Fibroblast of skin of abdomen (primary cell): Measurements from ENCODE around the gene SULT1C3. TPM values are rescaled to one million over a fixed set of nuclear protein-coding genes. Genes with fewer than 3 reads are reported as not detected.
A peak's percentile ranks its signal among the peaks of the same experiment; 100 is the strongest.

Experiments used
- DNase-seq: peaks from one replicate; pipeline ENCODE4 v3.0.0-alpha.2; 2013
- polyA plus RNA-seq, 2 experiments: library from polyadenylated mRNA; unstranded; fragments of 120-200 nt; gene quantifications; one replicate each; pipeline ENCODE4 v1.2.1, GENCODE V29; 2013; ENCODE audit not compliant: insufficient read length in 2 of 2

SULT1C3 gene
- not detected for polyA plus RNA-seq (2013, experiment 1 of 2; ENCODE audit: insufficient read length)
- not detected for polyA plus RNA-seq (2013, experiment 2 of 2; ENCODE audit: insufficient read length)

- DNase-seq: no peak
Measured at GRCh38 chr2:108239786-108240185, at the start of gene SULT1C3. SULT1C3 (plus strand) TSS chr2:108239968; CDS start chr2:108247195, 7,227 bp downstream.

- no peak for DNase-seq
Measured at GRCh38 chr2:108193251-108193650, 46.5 kb upstream of the SULT1C3 start.

DNA sequence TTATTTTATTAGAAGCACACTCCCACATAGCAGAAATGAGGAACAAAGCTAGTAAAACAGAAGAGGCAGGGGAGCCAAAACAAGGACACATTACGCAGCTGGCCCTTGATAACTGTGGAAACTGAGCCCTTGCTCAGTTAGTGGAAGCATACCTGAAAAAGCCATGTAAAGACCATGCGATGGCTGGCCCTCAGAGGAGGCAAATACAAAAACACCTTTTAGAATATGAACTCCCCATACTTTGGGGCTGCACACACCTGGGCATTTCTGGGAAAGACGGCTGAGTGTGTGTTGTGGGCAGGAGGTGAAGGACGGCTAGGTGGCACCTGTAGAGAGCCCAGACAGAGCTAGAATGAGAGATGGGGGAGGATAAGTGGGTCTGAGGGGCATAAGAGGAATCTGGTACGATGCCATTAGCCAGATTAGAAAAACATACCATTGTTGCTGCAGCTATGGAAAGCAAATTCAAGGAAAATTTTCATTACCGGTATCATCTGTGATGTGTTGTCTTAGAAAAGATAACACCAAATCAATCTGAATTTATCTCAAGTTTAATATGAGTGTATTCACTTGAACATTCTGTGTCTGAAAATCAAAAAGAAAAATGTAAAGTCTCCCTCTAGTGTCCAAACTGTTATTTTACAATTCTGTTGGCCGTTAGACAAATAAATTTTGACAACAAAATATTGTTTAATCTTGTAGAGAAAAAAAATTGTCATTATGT is 45.2 kb upstream of the SULT1C3 start:
- no peak for DNase-seq

GRCh38 chr2:108195133-108195439 is 44.7 kb upstream of the SULT1C3 start:
- DNase-seq: no peak

DNA sequence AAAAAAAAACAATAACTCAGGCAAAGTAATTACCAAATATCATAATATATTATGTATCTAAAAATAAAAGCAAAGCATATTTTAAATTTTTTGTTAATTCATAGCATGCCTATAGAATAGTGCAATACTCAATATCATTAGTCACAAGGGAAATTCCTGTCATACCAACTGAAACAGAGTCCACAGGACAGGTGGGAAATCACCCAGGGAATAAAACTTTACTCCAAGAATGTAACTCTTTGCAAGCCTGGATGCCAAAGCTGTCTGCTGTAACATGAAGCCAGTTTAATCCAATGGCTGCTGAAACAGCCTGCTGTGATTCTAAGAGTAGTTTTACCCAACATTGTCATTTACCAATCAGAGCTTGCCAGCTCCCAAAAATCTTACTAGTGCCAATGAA is 40.0 kb upstream of the SULT1C3 start:
- peak; percentile 36 for DNase-seq

DNA sequence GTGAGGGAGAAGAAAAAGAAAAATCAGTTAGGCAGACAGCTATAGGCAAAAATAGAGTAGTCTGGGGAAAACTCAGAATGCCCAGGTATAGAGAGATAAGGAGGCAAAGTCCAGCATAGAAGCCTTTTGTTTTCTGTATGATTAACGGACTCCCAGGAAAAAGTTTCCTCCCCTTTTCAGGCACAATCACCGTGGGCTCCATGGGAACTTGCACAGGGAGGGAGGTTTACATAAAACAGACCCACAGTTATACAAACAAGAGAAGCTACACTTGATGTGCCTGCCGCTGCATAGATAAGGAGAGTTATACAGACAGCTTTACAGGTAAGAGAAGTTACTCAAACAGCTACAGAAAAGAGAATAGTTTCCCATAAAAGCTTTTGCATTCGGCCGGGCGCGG is 39.2 kb upstream of the SULT1C3 start:
- DNase-seq: no peak

DNA sequence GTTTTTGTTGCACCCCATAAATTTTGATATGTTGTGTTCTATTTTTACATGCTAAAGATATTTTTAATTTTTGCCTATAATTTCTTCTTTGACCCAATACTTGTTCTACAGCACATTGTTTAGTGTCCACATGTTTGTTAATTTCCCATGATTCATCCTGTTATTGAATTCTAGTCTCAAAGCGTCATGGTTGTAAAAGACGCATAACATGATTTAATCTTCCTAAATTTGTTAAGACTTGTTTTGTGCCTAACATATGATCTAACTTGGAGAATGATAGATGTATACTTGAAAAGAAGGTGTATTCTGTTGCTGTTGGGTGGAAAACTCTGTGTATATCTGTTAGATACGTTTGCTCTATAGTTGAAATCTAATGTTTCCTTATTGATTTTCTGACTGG is 27.1 kb upstream of the SULT1C3 start:
- DNase-seq: no peak

GRCh38 chr2:108215794-108216211 is 24.0 kb upstream of the SULT1C3 start:
- DNase-seq: peak; percentile 30

DNA sequence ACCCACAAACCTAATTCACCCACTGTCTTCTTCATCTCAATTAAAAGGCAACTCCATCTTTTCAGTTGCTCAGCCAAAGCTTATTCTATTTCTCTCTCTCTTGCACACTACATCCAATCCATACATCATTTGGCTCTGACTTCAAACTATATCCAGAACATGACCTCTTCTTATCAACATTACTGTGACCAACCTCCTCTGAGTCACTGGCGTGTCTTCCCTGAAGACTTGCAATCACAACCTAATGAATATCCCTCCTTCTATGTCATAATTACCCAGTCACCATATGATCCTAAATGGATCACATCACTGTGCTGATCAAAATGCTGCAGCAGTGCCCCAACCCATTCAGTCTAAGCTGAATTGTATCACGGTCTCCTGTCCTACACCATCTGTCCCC is 22.6 kb upstream of the SULT1C3 start:
- DNase-seq: no peak

GRCh38 chr2:108219688-108220087 is 20.1 kb upstream of the SULT1C3 start:
- DNase-seq: no peak

DNA sequence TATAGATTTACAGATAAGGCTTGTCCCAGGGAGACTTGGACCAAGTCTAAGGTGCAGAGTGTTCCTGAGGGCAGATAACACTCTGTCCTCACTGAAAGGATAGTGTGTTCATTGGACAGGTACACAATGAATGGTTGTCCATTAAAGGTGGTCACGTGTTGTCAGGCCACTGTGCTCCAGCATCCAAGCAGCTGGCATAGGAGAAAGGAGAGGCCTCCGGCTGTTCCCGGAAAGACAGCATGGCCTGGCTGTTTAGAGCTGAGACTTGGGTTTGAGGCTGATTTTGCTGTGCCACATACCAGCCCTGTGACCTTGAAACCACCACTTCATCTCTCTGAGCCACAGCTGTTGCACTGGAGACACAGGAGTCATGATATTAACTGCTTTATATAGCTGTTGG is 19.6 kb upstream of the SULT1C3 start:
- DNase-seq: no peak

GRCh38 chr2:108220942-108221541 is 18.7 kb upstream of the SULT1C3 start:
- no peak for DNase-seq

DNA sequence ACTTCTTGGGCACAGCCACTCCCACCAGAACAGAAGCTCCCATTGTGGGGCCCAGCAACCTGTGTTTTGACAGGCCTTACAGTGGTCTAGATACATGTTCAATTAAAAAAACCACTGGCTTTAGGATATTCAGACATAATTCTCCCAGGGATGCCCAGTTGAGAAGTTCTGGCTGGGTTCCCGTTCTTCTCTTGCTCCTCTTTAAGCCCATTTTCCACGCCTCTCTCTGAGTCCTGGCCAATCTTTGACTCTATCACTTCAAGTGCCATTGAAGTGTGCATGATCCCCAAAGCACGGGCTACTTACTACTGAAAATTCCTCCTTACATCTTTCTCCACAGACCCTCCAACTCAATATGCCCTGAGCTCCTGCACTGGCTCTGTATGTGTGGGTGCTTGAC is 17.5 kb upstream of the SULT1C3 start:
- DNase-seq: no peak

DNA sequence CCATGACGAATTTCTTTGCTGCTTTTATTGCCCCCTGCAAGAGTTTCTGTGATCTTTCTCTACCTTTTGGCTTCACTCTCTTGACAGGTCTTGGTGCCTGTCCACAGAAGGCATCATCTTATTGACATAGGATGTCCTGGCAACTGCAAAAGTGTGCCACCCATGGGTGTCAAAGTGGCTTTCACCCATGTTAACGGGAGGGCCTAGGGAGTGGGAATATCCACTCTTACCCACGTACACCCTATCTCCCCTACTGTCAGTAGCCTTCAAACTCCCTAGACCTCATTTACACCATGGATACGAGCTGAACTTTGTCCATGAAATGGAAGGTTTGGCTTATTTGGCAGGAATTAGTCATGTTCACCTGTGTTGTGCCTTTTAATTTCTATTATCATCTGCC is 16.2 kb upstream of the SULT1C3 start:
- DNase-seq: no peak

- no peak for DNase-seq
Measured at GRCh38 chr2:108224022-108224421, 15.7 kb upstream of the SULT1C3 start.

DNA sequence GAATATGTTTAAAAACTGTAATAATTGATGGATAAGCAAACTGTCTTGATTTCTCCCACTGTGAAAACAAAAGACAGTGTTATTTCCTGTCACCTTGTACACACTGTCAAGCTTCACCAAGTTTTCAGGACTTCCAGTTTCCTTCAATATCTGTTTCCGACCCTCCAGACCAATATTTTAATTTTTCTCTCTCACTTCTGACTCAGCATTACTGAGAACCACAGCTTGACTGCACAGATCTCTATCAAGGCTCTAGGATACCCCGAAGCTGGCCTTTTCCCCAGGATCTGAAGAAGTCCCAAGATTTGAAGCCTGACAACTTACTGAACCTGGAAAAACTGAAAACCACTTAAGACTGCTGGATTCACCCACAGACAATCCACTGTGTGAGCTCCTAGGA is 13.2 kb upstream of the SULT1C3 start:
- DNase-seq: no peak

DNA sequence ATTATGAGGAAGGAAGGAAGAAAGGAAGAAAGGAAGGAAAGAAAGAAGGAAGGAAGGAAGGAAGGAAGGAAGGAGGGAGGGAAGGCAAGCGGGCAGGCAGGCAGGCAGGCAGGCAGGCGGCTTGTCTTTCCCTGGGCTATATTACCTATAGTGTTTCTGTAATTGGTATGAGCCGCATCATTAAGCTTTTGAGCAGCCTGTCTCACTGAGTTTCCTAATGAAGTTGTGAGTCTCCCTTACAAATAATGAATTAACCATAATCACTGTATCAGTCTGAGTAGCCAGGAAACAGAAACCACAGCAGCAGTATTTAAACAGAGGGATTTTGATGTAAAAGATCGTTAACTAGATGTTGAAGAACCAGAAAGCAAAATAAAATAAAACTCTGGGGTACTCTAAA is 11.8 kb upstream of the SULT1C3 start:
- DNase-seq: no peak

DNA sequence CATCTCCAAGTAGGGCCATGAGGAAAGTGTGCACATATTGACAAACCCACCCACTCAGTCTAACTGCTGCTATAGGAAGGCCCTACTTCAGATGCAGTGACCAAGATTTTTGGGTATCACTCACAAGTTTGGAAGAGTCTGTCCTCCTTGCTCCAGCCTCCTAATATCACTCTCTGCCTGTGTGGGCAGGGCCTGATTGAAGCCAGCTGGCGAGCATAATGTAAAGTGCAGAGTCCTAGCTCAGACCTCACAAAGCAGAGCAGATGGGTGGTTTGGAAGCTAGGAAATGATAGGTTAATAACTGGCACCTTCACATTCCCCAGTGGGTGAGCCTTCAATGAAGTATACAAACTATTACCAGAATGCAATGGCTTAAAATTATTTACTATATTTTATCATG is 11.2 kb upstream of the SULT1C3 start:
- no peak for DNase-seq

- no peak for DNase-seq
Measured at GRCh38 chr2:108229875-108230274, 9.9 kb upstream of the SULT1C3 start.

GRCh38 chr2:108235577-108235976 is 4.2 kb upstream of the SULT1C3 start:
- no peak for DNase-seq

DNA sequence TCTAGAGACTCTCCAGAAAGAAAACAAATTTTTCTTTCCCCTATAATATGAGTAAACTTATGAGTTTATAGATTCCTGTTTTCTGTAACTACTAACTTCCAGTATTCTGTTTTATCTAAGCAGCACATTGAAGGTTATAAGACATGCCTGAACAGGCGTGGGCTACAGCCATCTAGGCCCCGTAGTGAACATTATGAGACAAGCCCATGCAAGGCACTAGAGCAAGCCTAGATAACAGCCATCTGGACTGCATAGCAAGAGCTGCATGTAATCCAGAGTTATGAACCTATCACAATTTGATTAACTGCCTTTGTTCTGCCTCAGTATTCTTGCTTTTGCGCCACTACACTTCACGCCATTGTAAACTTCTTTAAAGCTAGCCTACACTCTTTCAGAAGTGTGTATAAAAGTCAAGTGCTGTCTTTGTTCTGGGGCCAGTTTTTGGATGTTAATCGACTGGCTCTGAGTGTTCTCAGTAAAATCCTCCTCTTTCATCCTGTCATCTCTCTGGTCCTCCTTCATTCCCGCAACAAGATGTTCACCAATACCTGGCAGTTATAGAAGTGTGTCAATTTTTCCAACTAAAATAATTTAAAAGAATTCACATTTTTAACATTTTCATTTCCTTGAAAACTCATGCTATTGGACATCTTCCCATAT is 3.0 kb upstream of the SULT1C3 start:
- no peak for DNase-seq

- no peak for DNase-seq
Measured at GRCh38 chr2:108240966-108241365, 1.2 kb downstream of the SULT1C3 start.

- no peak for DNase-seq
Measured at GRCh38 chr2:108243566-108243965, 3.8 kb downstream of the SULT1C3 start.
